GM12878 (cell line): ENCODE data around the gene SHQ1. TPM values are rescaled to one million over a fixed set of nuclear protein-coding genes. Genes with fewer than 3 reads are reported as not detected.
A peak's percentile ranks its signal among the peaks of the same experiment; 100 is the strongest.

Source experiments
- ATF2 ChIP-seq: IDR thresholded peaks from 2 replicates; pipeline ENCODE4 v1.6.1; 2012; ENCODE audit warnings: low read length, inconsistent platforms
- CUX1 ChIP-seq: IDR thresholded peaks from 2 replicates; pipeline ENCODE4 v1.6.1; 2012; ENCODE audit warnings: improper control_type of control experiment, low read depth, low read length; ENCODE audit not compliant: insufficient replicate concordance
- HDGF ChIP-seq: fragments of 450-650 bp; IDR thresholded peaks from 2 replicates; pipeline ENCODE4 v1.6.1; 2016; ENCODE audit warnings: antibody characterized with exemption
- JUND ChIP-seq: IDR thresholded peaks from 2 replicates; pipeline ENCODE4 v1.6.1; 2012; ENCODE audit warnings: low read depth, mild to moderate bottlenecking, low read length, improper control_type of control experiment, moderate library complexity
- MTA2 ChIP-seq: fragments of 450-650 bp; IDR thresholded peaks from 2 replicates; pipeline ENCODE4 v1.6.1; 2016; ENCODE audit warnings: low read depth, mild to moderate bottlenecking, moderate library complexity
- MXI1 ChIP-seq: fragments of 150-350 bp; IDR thresholded peaks from 2 replicates; pipeline ENCODE4 v1.6.1; 2011; ENCODE audit warnings: low read depth, mild to moderate bottlenecking, inconsistent platforms, low read length, improper control_type of control experiment
- MYC ChIP-seq: IDR thresholded peaks from 2 replicates; pipeline ENCODE4 v1.6.1; 2011; ENCODE audit warnings: mild to moderate bottlenecking, low read length, moderate library complexity, inconsistent platforms; ENCODE audit not compliant: insufficient read depth, insufficient replicate concordance, insufficient read length, severe bottlenecking
- NBN ChIP-seq: fragments of 450-650 bp; IDR thresholded peaks from 2 replicates; pipeline ENCODE4 v1.6.1; 2016
- NFIC ChIP-seq: IDR thresholded peaks from 2 replicates; pipeline ENCODE4 v1.6.1; 2012; ENCODE audit warnings: low read depth, mild to moderate bottlenecking, inconsistent platforms, low read length, moderate library complexity
- NFYB ChIP-seq: IDR thresholded peaks from 2 replicates; pipeline ENCODE4 v1.6.1; 2011; ENCODE audit warnings: low read depth, mild to moderate bottlenecking, low read length, improper control_type of control experiment, moderate library complexity; ENCODE audit not compliant: insufficient read depth
- NKRF ChIP-seq: fragments of 450-650 bp; conservative IDR thresholded peaks from 2 replicates; pipeline ENCODE4 v1.6.1; 2017; ENCODE audit warnings: mild to moderate bottlenecking, moderate library complexity
- PAX5 ChIP-seq: IDR thresholded peaks from 2 replicates; pipeline ENCODE4 v1.6.1; 2011; ENCODE audit warnings: low read depth, low read length, borderline replicate concordance
- RFX5 ChIP-seq: IDR thresholded peaks from 2 replicates; pipeline ENCODE4 v1.6.1; 2011; ENCODE audit warnings: low read depth, low read length, improper control_type of control experiment
- ZBTB4 ChIP-seq: fragments of 450-650 bp; formaldehyde crosslinking; IDR thresholded peaks from 2 replicates; pipeline ENCODE4 v1.4.0; 2022; ENCODE audit warnings: mild to moderate bottlenecking, moderate library complexity
- ZNF24 ChIP-seq: fragments of 450-650 bp; IDR thresholded peaks from 2 replicates; pipeline ENCODE4 v1.6.1; 2017; ENCODE audit warnings: antibody characterized with exemption, mild to moderate bottlenecking
- ZZZ3 ChIP-seq: IDR thresholded peaks from 2 replicates; pipeline ENCODE4 v1.6.1; 2011; ENCODE audit warnings: low read depth; ENCODE audit not compliant: control insufficient read depth, insufficient read length
- polyA plus RNA-seq, 11 experiments: library from polyadenylated mRNA; depleted of rRNA in 4 of 11; unstranded in 6 of 11; stranded (reverse) in 5 of 11; fragments of >200 nt; fragmentation: Nextera tagmentation in 4 of 11; fragmentation: Illumina TruSeq in 1 of 11; extraction: Ambion mirVana in 4 of 11; extraction: Trizol in 1 of 11; gene quantifications; 1 replicate in 1 of 11; 2 replicates in 10 of 11; pipeline versions ENCODE4 v1.2.1 to v1.2.3, GENCODE V29; 2011 to 2016; ENCODE audit warnings: inconsistent platforms in 2 of 11, missing spikeins in 2 of 11, low read depth in 1 of 11
- total RNA-seq, 4 experiments: library from RNA; depleted of rRNA in 3 of 4; stranded (reverse); fragments of >200 nt in 3 of 4; fragmentation: Illumina TruSeq in 1 of 4; extraction: Trizol in 1 of 4; gene quantifications; 2 replicates each; pipeline versions ENCODE4 v1.2.1 to v1.2.3, GENCODE V29; 2013 to 2021

The SHQ1 gene
- total and polyA plus RNA-seq, 10 of the 15 experiments (the other 5 are each of a cell fraction or from before 2014, with no cell fraction given), result 12.6 to 51.7 (median 24.5) TPM

- TF ChIP-seq MYC, result no peak
- no peak for TF ChIP-seq JUND
- TF ChIP-seq HDGF, result no peak
- peak; percentile 99 for TF ChIP-seq NKRF
- no peak for TF ChIP-seq ZNF24
- no peak for TF ChIP-seq NBN
- no peak for TF ChIP-seq ATF2
- TF ChIP-seq NFIC, result no peak
- TF ChIP-seq RFX5, result no peak
- TF ChIP-seq PAX5, result 0 out of 2 replicates have a peak, but pooled peaks have one; percentile 31
- TF ChIP-seq CUX1, result no peak
- no peak for TF ChIP-seq ZZZ3
- no peak for TF ChIP-seq MTA2
- peak; percentile 99 for TF ChIP-seq MXI1
- no peak for TF ChIP-seq NFYB
- no peak for TF ChIP-seq ZBTB4 (CRISPR knock-in tag)
Measured at GRCh38 chr3:72847751-72848702, at the start of gene SHQ1 (continued).
